ENCODE data around the gene PIK3C2B. TPM values are rescaled to one million over a fixed set of nuclear protein-coding genes. Genes with fewer than 3 reads are reported as not detected.
A peak's percentile ranks its signal among the peaks of the same experiment; 100 is the strongest.

PIK3C2B gene
- total and polyA plus RNA-seq, 2 of the 8 experiments (the other 6 are each of a cell fraction or from before 2014, with no cell fraction given): 20.4 to 36.7 TPM

- Histone ChIP-seq H3K4ac (replicated peaks; ENCODE audit: insufficient read length, low read depth, low read length) (peak overlapping the region; percentile 34), H2BK15ac (ENCODE audit: low read length) (no peak overlapping the region), H3K4me3 (ENCODE audit: extremely low read depth in 1 of 4, insufficient read depth in 2 of 4, low read depth in 3 of 4, low read length in 4 of 4) (peak overlapping the region; percentile 82 to 96 (median 94)), H3K9me3 (ENCODE audit: insufficient read depth in 2 of 2, low read depth in 1 of 2, low read length in 1 of 2) (no peaks in the 10 kb centered on the region), H4K91ac (replicated peaks; ENCODE audit: insufficient read length, low read length) (peak overlapping the region; percentile 97), H3K27ac (ENCODE audit: low read depth, low read length) (no peak overlapping the region), H2BK120ac (replicated peaks; ENCODE audit: low read depth, low read length) (no peak overlapping the region), H2BK20ac (ENCODE audit: low read length) (no peak overlapping the region), H3K9ac (replicated peaks in 1 of 4; ENCODE audit: extremely low read depth in 1 of 4, low read depth in 3 of 4, low read length in 3 of 4) (peak overlapping the region in 3 of 4 experiments; percentile 13 to 86 (median 77); a peak in 6 of 7 replicates), H2BK12ac (ENCODE audit: low read depth, low read length) (peak overlapping the region; percentile 45), H2AFZ (ENCODE audit: low read length) (no peak overlapping the region), H4K5ac (ENCODE audit: insufficient read length, low read depth, low read length) (no peak overlapping the region), H3K79me2 (ENCODE audit: control insufficient read depth in 1 of 2, insufficient read depth in 2 of 2, low read length in 2 of 2) (peaks cover 0 to 20% of the 10 kb centered on the region in 2 experiments; a peak in 2 of 4 replicates), H4K8ac (ENCODE audit: extremely low read depth, insufficient read depth, low read length) (no peak overlapping the region), H3K14ac (ENCODE audit: insufficient read length) (no peak overlapping the region), H3K79me1 (ENCODE audit: low read depth, low read length) (no peaks in the 10 kb centered on the region), H3K4me1 (replicated peaks in 1 of 4; ENCODE audit: control insufficient read depth in 3 of 4, insufficient read depth in 4 of 4, low read length in 3 of 4) (peaks cover 0 to 14% (median 6%) of the 10 kb centered on the region in 4 experiments; a peak in 5 of 7 replicates), H4K20me1 (replicated peaks in 1 of 2; ENCODE audit: control insufficient read depth in 1 of 2, insufficient read depth in 2 of 2, low read length in 2 of 2) (no peaks in the 10 kb centered on the region), H3K18ac (ENCODE audit: extremely low read depth, low read length) (peak overlapping the region; percentile 87), H2AK5ac (ENCODE audit: low read depth, low read length) (no peak overlapping the region), H2BK5ac (ENCODE audit: low read depth, low read length) (peak overlapping the region; percentile 54; the same call in 1 of the 2 replicates), H3K4me2 (ENCODE audit: insufficient read depth in 1 of 2, low read depth in 2 of 2, low read length in 2 of 2) (peak overlapping the region; percentile 80 to 94), H3K23me2 (ENCODE audit: low read depth, low read length) (peaks cover 15% of the 10 kb centered on the region), H3K27me3 (replicated peaks in 1 of 4; ENCODE audit: control insufficient read depth in 3 of 4, extremely low read depth in 1 of 4, insufficient read depth in 3 of 4, low read length in 3 of 4) (peaks cover 0 to 3% (median under 1%) of the 10 kb centered on the region in 4 experiments; a peak in 2 of 7 replicates), H3K23ac (ENCODE audit: insufficient read length) (no peak overlapping the region), H3K56ac (replicated peaks; ENCODE audit: insufficient read length, low read depth, low read length) (no peak overlapping the region), H3K36me3 (ENCODE audit: control insufficient read depth in 2 of 4, insufficient read depth in 4 of 4, low read length in 3 of 4) (no peaks in the 10 kb centered on the region)
- ChIA-PET POLR2A (ENCODE audit: partially characterized antibody) (interaction anchor here (1.1 to 6.3 kb wide), 19 partner anchors 8 to 86 kb away, joined by 3 to 56 read pairs (median 13); partner anchors contain the start of gene MDM4), CTCF (ENCODE audit: partially characterized antibody) (interaction anchor here (0.7 to 49.0 kb wide), 12 partner anchors 11 to 303 kb away, joined by 3 to 2124 read pairs (median 5); no protein-coding TSS in a partner anchor)
- DNase-seq (ENCODE audit: low read depth in 1 of 2, low spot score in 2 of 2): peak in 1 of 2 experiments; percentile 74
- no peak for FAIRE-seq
- 15% methylated on average over 15 of the region's 15 CpGs; no CpG with 5 or more reads in 1 of the 2 experiments for WGBS, 2 experiments (ENCODE audit: extremely low coverage in 1 of 2, insufficient coverage in 1 of 2, insufficient read length in 1 of 2, insufficient replicate concordance in 2 of 2, low coverage in 1 of 2, low lambda C conversion rate in 2 of 2, missing lambda C conversion rate in 1 of 2)
- TF ChIP-seq BRCA1 (IDR thresholded peaks at IDR 0.05; ENCODE audit: low read depth, low read length): no peak
- no peak for TF ChIP-seq RNF2 (IDR thresholded peaks at IDR 0.05; ENCODE audit: borderline replicate concordance, low read depth, low read length, missing control alignments, poor library complexity, severe bottlenecking)
- no peak for TF ChIP-seq JUN (IDR thresholded peaks at IDR 0.05; ENCODE audit: low read depth, low read length)
- TF ChIP-seq SIN3A (conservative IDR thresholded peaks at IDR 0.05 in 1 of 2, IDR thresholded peaks at IDR 0.05 in 1 of 2; ENCODE audit: low read depth in 1 of 2, low read length in 2 of 2): no peak
- TF ChIP-seq ZNF274 (IDR thresholded peaks at IDR 0.05; ENCODE audit: borderline replicate concordance, extremely low read depth, low read length): no peak
- TF ChIP-seq E2F6 (IDR thresholded peaks at IDR 0.05): no peak
- TF ChIP-seq ATF2 (IDR thresholded peaks at IDR 0.05; ENCODE audit: low read length): no peak
- TF ChIP-seq KDM5A (IDR thresholded peaks at IDR 0.05; ENCODE audit: low read length): no peak
Measured at GRCh38 chr1:204493145-204493983, 1.2 kb downstream of the PIK3C2B start.
